ENCODE data around the gene CDH4.

The CDH4 gene

GRCh38 chr20:61516346-61517208 is 264.5 kb downstream of the CDH4 start:
- in situ Hi-C loops (cut with HindIII; ENCODE audit: low sequenced_read_pairs) = no loop called here

GRCh38 chr20:61517419-61517818 is 265.4 kb downstream of the CDH4 start:
- in situ Hi-C loops (cut with HindIII; ENCODE audit: low sequenced_read_pairs) = no loop called here
- H3K4me3 ChIP-seq (ENCODE audit: low read depth, low read length) = no peak overlapping the region
- TF ChIP-seq, protein P1, sequence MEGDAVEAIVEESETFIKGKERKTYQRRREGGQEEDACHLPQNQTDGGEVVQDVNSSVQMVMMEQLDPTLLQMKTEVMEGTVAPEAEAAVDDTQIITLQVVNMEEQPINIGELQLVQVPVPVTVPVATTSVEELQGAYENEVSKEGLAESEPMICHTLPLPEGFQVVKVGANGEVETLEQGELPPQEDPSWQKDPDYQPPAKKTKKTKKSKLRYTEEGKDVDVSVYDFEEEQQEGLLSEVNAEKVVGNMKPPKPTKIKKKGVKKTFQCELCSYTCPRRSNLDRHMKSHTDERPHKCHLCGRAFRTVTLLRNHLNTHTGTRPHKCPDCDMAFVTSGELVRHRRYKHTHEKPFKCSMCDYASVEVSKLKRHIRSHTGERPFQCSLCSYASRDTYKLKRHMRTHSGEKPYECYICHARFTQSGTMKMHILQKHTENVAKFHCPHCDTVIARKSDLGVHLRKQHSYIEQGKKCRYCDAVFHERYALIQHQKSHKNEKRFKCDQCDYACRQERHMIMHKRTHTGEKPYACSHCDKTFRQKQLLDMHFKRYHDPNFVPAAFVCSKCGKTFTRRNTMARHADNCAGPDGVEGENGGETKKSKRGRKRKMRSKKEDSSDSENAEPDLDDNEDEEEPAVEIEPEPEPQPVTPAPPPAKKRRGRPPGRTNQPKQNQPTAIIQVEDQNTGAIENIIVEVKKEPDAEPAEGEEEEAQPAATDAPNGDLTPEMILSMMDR (IDR thresholded peaks at IDR 0.05; ENCODE audit: low read depth, low read length) = no peak
- no peak for DNase-seq (ENCODE audit: low read depth, low spot score)

More at GRCh38 chr20:61516346-61517208, 264.5 kb downstream of the CDH4 start:
- TF ChIP-seq, protein P1 (IDR thresholded peaks at IDR 0.05; ENCODE audit: low read depth, low read length) = no peak
- H3K4me3 ChIP-seq (ENCODE audit: low read depth, low read length) = no peak overlapping the region
- DNase-seq (ENCODE audit: low read depth, low spot score) = no peak

- TF ChIP-seq, protein P1 (IDR thresholded peaks at IDR 0.05; ENCODE audit: low read depth, low read length) = no peak
- DNase-seq (ENCODE audit: low read depth, low spot score) = no peak
- no peak overlapping the region for H3K4me3 ChIP-seq (ENCODE audit: low read depth, low read length)
- in situ Hi-C loops (cut with HindIII; ENCODE audit: low sequenced_read_pairs) = no loop called here
Observed at GRCh38 chr20:61518424-61518951, 266.4 kb downstream of the CDH4 start.

- TF ChIP-seq, protein P1 (IDR thresholded peaks at IDR 0.05; ENCODE audit: low read depth, low read length) = no peak
- in situ Hi-C loops (cut with HindIII; ENCODE audit: low sequenced_read_pairs) = no loop called here
Observed at GRCh38 chr20:61519488-61519887, 267.4 kb downstream of the CDH4 start.

GRCh38 chr20:61520076-61520892 is 268.2 kb downstream of the CDH4 start:
- H3K4me3 ChIP-seq (ENCODE audit: low read depth, low read length) = no peak overlapping the region
- in situ Hi-C loops (cut with HindIII; ENCODE audit: low sequenced_read_pairs) = no loop called here
- DNase-seq (ENCODE audit: low read depth, low spot score) = no peak
- TF ChIP-seq, protein P1 (IDR thresholded peaks at IDR 0.05; ENCODE audit: low read depth, low read length) = no peak

More at GRCh38 chr20:61519488-61519887, 267.4 kb downstream of the CDH4 start:
- no peak for DNase-seq (ENCODE audit: low read depth, low spot score)
- H3K4me3 ChIP-seq (ENCODE audit: low read depth, low read length) = no peak overlapping the region

GRCh38 chr20:61520893-61521460 is 268.9 kb downstream of the CDH4 start:
- TF ChIP-seq, protein P1 (IDR thresholded peaks at IDR 0.05; ENCODE audit: low read depth, low read length) = no peak
- in situ Hi-C loops (cut with HindIII; ENCODE audit: low sequenced_read_pairs) = no loop called here
- H3K4me3 ChIP-seq (ENCODE audit: low read depth, low read length) = no peak overlapping the region
- DNase-seq (ENCODE audit: low read depth, low spot score) = peak; percentile 90

Measured in astrocyte of the spinal cord (primary cell).